Gastroesophageal sphincter (tissue), 3 donors: ENCODE data around the gene INTS12.

Experiments used
- POLR2A ChIP-seq, 2 donors: fragments of 450-650 bp; IDR thresholded peaks; one replicate each; pipeline ENCODE4 v1.6.1; 2017; ENCODE audit warnings: antibody characterized with exemption in 2 of 2, mild to moderate bottlenecking in 2 of 2, moderate library complexity in 1 of 2
- POLR2AphosphoS5 ChIP-seq: sonication (generic); formaldehyde crosslinking; IDR thresholded peaks from one replicate; pipeline ENCODE4 v1.6.1; 2017; ENCODE audit warnings: antibody characterized with exemption
- TF ChIP-seq, protein P1 (sequence below), 4 experiments: fragments of 200-600 bp in 2 of 4; fragments of 450-650 bp in 2 of 4; sonication (generic) in 1 of 4; IDR thresholded peaks; one replicate each; pipeline ENCODE4 v1.5.1; 2017 to 2019; ENCODE audit warnings: antibody characterized with exemption in 4 of 4, mild to moderate bottlenecking in 2 of 4, moderate library complexity in 2 of 4

- TF ChIP-seq, protein P1, sequence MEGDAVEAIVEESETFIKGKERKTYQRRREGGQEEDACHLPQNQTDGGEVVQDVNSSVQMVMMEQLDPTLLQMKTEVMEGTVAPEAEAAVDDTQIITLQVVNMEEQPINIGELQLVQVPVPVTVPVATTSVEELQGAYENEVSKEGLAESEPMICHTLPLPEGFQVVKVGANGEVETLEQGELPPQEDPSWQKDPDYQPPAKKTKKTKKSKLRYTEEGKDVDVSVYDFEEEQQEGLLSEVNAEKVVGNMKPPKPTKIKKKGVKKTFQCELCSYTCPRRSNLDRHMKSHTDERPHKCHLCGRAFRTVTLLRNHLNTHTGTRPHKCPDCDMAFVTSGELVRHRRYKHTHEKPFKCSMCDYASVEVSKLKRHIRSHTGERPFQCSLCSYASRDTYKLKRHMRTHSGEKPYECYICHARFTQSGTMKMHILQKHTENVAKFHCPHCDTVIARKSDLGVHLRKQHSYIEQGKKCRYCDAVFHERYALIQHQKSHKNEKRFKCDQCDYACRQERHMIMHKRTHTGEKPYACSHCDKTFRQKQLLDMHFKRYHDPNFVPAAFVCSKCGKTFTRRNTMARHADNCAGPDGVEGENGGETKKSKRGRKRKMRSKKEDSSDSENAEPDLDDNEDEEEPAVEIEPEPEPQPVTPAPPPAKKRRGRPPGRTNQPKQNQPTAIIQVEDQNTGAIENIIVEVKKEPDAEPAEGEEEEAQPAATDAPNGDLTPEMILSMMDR (IDR thresholded peaks at IDR 0.05) = no peak
- TF ChIP-seq POLR2A (IDR thresholded peaks at IDR 0.05) (no peak), POLR2AphosphoS5 (no peak)
Observed at GRCh38 chr4:105659190-105659589, 49.3 kb downstream of the INTS12 start.
